ENCODE results near the gene WWOX.

GRCh38 chr16:79071424-79071823 is 972.0 kb downstream of the WWOX start:
- no peak for TF ChIP-seq CTCF (conservative IDR thresholded peaks at IDR 0.05; ENCODE audit: low read depth, low read length)
- no peak for TF ChIP-seq EZH2 (IDR thresholded peaks at IDR 0.05; ENCODE audit: low read length, unreplicated experiment)
- TF ChIP-seq EZH2phosphoT487 (IDR thresholded peaks at IDR 0.05; ENCODE audit: borderline replicate concordance, low read length), result no peak
